A549 (cell line): Measurements from ENCODE around the gene PRAMEF17.
"Not testable (repeated sequence)": the region's sequence is repeated elsewhere in the genome, so short reads cannot be mapped to it uniquely, and the experiment has no call there.

Experiments
- BCL3 ChIP-seq: fragments of >200 bp; sonication (Bioruptor Twin); formaldehyde crosslinking; IDR thresholded peaks from 3 replicates; pipeline ENCODE4 v1.6.1; 2016
- CEBPB ChIP-seq, 2 experiments: fragments of >200 bp in 1 of 2; sonication (Bioruptor Twin) in 1 of 2; formaldehyde crosslinking in 1 of 2; IDR thresholded peaks; 2 replicates each; pipeline ENCODE4 v1.6.1; 2012 to 2016
- CTCF ChIP-seq: fragments of >200 bp; sonication (Bioruptor Twin); formaldehyde crosslinking; IDR thresholded peaks from 3 replicates; pipeline ENCODE4 v1.5.1; 2016
- EP300 ChIP-seq, 2 experiments: fragments of >200 bp; sonication (Bioruptor Twin); formaldehyde crosslinking; IDR thresholded peaks; 2 replicates in 1 of 2; 3 replicates in 1 of 2; pipeline ENCODE4 v1.6.1; 2016 to 2017
- JUN ChIP-seq, 2 experiments: fragments of >200 bp; sonication (Bioruptor Twin); formaldehyde crosslinking; IDR thresholded peaks; 2 replicates in 1 of 2; 3 replicates in 1 of 2; pipeline ENCODE4 v1.6.1; 2016 to 2017
- JUNB ChIP-seq: fragments of >200 bp; sonication (Bioruptor Twin); formaldehyde crosslinking; IDR thresholded peaks from 2 replicates; pipeline ENCODE4 v1.6.1; 2016
- POLR2A ChIP-seq: IDR thresholded peaks from 2 replicates; pipeline ENCODE4 v1.6.1; 2012; ENCODE audit warnings: mild to moderate bottlenecking, low read length
- REST ChIP-seq: fragments of 200-600 bp; sonication (generic); IDR thresholded peaks from 2 replicates; pipeline ENCODE4 v1.6.1; 2016; ENCODE audit warnings: antibody characterized with exemption, mild to moderate bottlenecking, moderate library complexity
- RFX5 ChIP-seq: fragments of 450-650 bp; IDR thresholded peaks from 2 replicates; pipeline ENCODE4 v1.7.1; 2014; ENCODE audit warnings: antibody characterized with exemption, mild to moderate bottlenecking, moderate library complexity

- TF ChIP-seq JUN (IDR thresholded peaks at IDR 0.05); EP300 (IDR thresholded peaks at IDR 0.05); CTCF; POLR2A; REST; JUNB; BCL3; RFX5; CEBPB (IDR thresholded peaks at IDR 0.05): not testable (repeated sequence)
Measured at GRCh38 chr1:13410150-13410549, 20.7 kb downstream of the PRAMEF17 start, which contains the start of gene PRAMEF20.
